Measurements from ENCODE around the gene TNFAIP2. TPM values are rescaled to one million over a fixed set of nuclear protein-coding genes. Genes with fewer than 3 reads are reported as not detected.

The TNFAIP2 gene
- total RNA-seq, 1 experiment from 2014 or later: 87.3 TPM

GRCh38 chr14:103141117-103141796 is 18.0 kb downstream of the TNFAIP2 start:
- no peak overlapping the region for H3K9ac ChIP-seq (ENCODE audit: low read length)
- no peaks in the 10 kb centered on the region for H3K27me3 ChIP-seq (ENCODE audit: low read length)
- ATAC-seq (no peak), DNase-seq (peak; percentile 76)
- ChIA-PET CTCF (interaction anchor here (1.6 kb wide), 1 partner anchor 36 kb away, joined by 5 read pairs; no protein-coding TSS in a partner anchor), POLR2A (ENCODE audit: unreplicated experiment) (no interaction called here)
- H3K79me2 ChIP-seq (ENCODE audit: low read length): no peaks in the 10 kb centered on the region
- no TSS peak for BruUV-seq (replicated peaks)
- no peak overlapping the region for H3K4me2 ChIP-seq (ENCODE audit: low read length)
- no peak overlapping the region for H3K4me3 ChIP-seq (ENCODE audit: low read length)
- H4K20me1 ChIP-seq (ENCODE audit: low read length): no peaks in the 10 kb centered on the region
- no peak overlapping the region for H2AFZ ChIP-seq (ENCODE audit: low read length)
- H3K27ac ChIP-seq (ENCODE audit: low read length): no peak overlapping the region
- TF ChIP-seq EZH2phosphoT487 (IDR thresholded peaks at IDR 0.05; ENCODE audit: borderline replicate concordance, low read length): no peak
- TF ChIP-seq CTCF (conservative IDR thresholded peaks at IDR 0.05; ENCODE audit: low read depth, low read length): peak; percentile 84
- TF ChIP-seq EZH2 (IDR thresholded peaks at IDR 0.05; ENCODE audit: low read length, unreplicated experiment): no peak
- H3K36me3 ChIP-seq (ENCODE audit: low read depth, low read length): no peaks in the 10 kb centered on the region
- peaks cover 32% of the 10 kb centered on the region for H3K4me1 ChIP-seq (ENCODE audit: insufficient read depth, low read length)
- H3F3A ChIP-seq (ENCODE audit: low read length, unreplicated experiment): no peaks in the 10 kb centered on the region
- intact Hi-C loops (cut with micrococcal nuclease): loop anchor here (5.0 kb wide), 2 partner anchors 34 to 46 kb away; no protein-coding TSS in a partner anchor
- no peaks in the 10 kb centered on the region for H3K9me3 ChIP-seq (ENCODE audit: low read length)
- no peaks in the 10 kb centered on the region for H3K9me2 ChIP-seq (replicated peaks; ENCODE audit: low read length)

DNA sequence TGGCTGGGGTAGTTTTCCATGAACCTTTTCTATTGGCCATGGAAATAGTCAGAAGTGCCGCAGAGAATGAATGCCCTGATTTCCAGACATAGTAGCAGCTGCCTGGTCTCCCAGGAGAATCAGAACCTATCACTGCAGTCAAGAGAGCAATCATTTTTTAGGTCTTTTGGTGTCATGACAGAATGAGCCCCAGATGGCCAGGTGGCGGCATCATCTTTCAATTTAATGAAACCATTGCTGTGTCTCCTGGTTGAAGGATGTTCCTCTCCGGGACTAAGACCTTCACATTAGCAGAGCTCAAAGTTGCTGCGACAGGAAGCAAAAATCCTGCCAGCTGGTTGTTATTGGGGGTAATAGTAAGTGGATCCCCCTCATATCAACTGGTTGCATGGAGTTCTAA is 18.8 kb downstream of the TNFAIP2 start:
- no peaks in the 10 kb centered on the region for H3K79me2 ChIP-seq (ENCODE audit: low read length)
- no peak overlapping the region for H3K4me2 ChIP-seq (ENCODE audit: low read length)
- intact Hi-C loops (cut with micrococcal nuclease): loop anchor here (5.0 kb wide), 2 partner anchors 35 to 45 kb away; no protein-coding TSS in a partner anchor
- H3K4me3 ChIP-seq (ENCODE audit: low read length): no peak overlapping the region
- POLR2A ChIA-PET (ENCODE audit: unreplicated experiment): no interaction called here
- H3K9me2 ChIP-seq (replicated peaks; ENCODE audit: low read length): no peaks in the 10 kb centered on the region
- H4K20me1 ChIP-seq (ENCODE audit: low read length): no peaks in the 10 kb centered on the region
- H3K4me1 ChIP-seq (ENCODE audit: insufficient read depth, low read length): peaks cover 24% of the 10 kb centered on the region
- H3K9ac ChIP-seq (ENCODE audit: low read length): no peak overlapping the region
- BruUV-seq (replicated peaks): no TSS peak
- no peaks in the 10 kb centered on the region for H3K27me3 ChIP-seq (ENCODE audit: low read length)
- ATAC-seq (no peak), DNase-seq (no peak)
- no peak overlapping the region for H3K27ac ChIP-seq (ENCODE audit: low read length)
- no peaks in the 10 kb centered on the region for H3K9me3 ChIP-seq (ENCODE audit: low read length)
- no peak for TF ChIP-seq CTCF (conservative IDR thresholded peaks at IDR 0.05; ENCODE audit: low read depth, low read length)
- no peak for TF ChIP-seq EZH2 (IDR thresholded peaks at IDR 0.05; ENCODE audit: low read length, unreplicated experiment)
- no peak for TF ChIP-seq EZH2phosphoT487 (IDR thresholded peaks at IDR 0.05; ENCODE audit: borderline replicate concordance, low read length)
- no peaks in the 10 kb centered on the region for H3F3A ChIP-seq (ENCODE audit: low read length, unreplicated experiment)
- no peaks in the 10 kb centered on the region for H3K36me3 ChIP-seq (ENCODE audit: low read depth, low read length)
- H2AFZ ChIP-seq (ENCODE audit: low read length): no peak overlapping the region
- CTCF ChIA-PET: interaction anchor here (0.6 to 0.7 kb wide), 2 partner anchors 135 to 186 kb away, joined by 4 to 7 read pairs; no protein-coding TSS in a partner anchor

Measured in PC-3 (cell line).